PFSK-1 (cell line): ENCODE results near the gene TMEM174.
A peak's percentile ranks its signal among the peaks of the same experiment; 100 is the strongest.

Source experiments
- FOXP2 ChIP-seq: optimal IDR thresholded peaks from 2 replicates; pipeline ENCODE3; 2011; ENCODE audit warnings: borderline replicate concordance, control low read depth, inconsistent platforms; ENCODE audit not compliant: insufficient read depth; ENCODE audit errors: extremely low read length, extremely low read depth
- POLR2AphosphoS5 ChIP-seq: IDR thresholded peaks from 2 replicates; pipeline ENCODE4 v1.6.1; 2012; ENCODE audit warnings: low read depth, mild to moderate bottlenecking, control low read depth, low read length, moderate library complexity
- SIN3A ChIP-seq: IDR thresholded peaks from 2 replicates; pipeline ENCODE4 v1.6.1; 2012; ENCODE audit warnings: mild to moderate bottlenecking, low read length, moderate library complexity, borderline replicate concordance; ENCODE audit not compliant: insufficient read depth
- TAF1 ChIP-seq: IDR thresholded peaks from 2 replicates; pipeline ENCODE4 v1.6.1; 2012; ENCODE audit warnings: low read length, control low read depth, borderline replicate concordance; ENCODE audit not compliant: insufficient read depth
- TF ChIP-seq, protein P1 (sequence below), 2 experiments: IDR thresholded peaks; 2 replicates each; pipeline versions ENCODE4 v1.6.1 to v1.8.0; 2011 to 2012; ENCODE audit warnings: low read depth in 2 of 2, low read length in 2 of 2, control low read depth in 1 of 2, inconsistent platforms in 1 of 2, mild to moderate bottlenecking in 1 of 2, moderate library complexity in 1 of 2; ENCODE audit not compliant: insufficient read depth in 1 of 2

TMEM174 gene

DNA sequence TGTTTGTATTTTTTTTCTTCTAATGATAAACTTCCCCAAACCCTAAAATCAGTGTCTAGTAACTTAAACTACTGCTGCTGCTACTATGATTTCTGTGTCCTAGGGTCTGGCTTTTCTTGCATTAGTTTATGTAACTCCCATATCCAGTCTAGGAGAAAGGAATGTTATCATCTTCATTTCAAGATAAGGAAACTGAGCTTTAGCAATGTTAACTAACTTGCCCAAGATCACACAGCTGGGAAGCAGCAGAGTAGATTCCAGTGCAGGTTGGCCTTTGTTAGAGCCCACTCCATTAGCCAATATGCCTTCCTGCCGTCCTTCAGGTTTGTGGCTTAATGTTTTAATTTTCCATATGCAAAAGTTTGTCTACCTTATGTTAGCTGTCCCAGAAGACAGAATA is 42.2 kb upstream of the TMEM174 start:
- TF ChIP-seq SIN3A (no peak), TAF1 (no peak), POLR2AphosphoS5 (no peak), FOXP2 (no peak)
- TF ChIP-seq, protein P1, sequence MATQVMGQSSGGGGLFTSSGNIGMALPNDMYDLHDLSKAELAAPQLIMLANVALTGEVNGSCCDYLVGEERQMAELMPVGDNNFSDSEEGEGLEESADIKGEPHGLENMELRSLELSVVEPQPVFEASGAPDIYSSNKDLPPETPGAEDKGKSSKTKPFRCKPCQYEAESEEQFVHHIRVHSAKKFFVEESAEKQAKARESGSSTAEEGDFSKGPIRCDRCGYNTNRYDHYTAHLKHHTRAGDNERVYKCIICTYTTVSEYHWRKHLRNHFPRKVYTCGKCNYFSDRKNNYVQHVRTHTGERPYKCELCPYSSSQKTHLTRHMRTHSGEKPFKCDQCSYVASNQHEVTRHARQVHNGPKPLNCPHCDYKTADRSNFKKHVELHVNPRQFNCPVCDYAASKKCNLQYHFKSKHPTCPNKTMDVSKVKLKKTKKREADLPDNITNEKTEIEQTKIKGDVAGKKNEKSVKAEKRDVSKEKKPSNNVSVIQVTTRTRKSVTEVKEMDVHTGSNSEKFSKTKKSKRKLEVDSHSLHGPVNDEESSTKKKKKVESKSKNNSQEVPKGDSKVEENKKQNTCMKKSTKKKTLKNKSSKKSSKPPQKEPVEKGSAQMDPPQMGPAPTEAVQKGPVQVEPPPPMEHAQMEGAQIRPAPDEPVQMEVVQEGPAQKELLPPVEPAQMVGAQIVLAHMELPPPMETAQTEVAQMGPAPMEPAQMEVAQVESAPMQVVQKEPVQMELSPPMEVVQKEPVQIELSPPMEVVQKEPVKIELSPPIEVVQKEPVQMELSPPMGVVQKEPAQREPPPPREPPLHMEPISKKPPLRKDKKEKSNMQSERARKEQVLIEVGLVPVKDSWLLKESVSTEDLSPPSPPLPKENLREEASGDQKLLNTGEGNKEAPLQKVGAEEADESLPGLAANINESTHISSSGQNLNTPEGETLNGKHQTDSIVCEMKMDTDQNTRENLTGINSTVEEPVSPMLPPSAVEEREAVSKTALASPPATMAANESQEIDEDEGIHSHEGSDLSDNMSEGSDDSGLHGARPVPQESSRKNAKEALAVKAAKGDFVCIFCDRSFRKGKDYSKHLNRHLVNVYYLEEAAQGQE (IDR thresholded peaks at IDR 0.05; ENCODE audit: insufficient read depth in 1 of 2, low read depth in 2 of 2, low read length in 2 of 2) = no peak

DNA sequence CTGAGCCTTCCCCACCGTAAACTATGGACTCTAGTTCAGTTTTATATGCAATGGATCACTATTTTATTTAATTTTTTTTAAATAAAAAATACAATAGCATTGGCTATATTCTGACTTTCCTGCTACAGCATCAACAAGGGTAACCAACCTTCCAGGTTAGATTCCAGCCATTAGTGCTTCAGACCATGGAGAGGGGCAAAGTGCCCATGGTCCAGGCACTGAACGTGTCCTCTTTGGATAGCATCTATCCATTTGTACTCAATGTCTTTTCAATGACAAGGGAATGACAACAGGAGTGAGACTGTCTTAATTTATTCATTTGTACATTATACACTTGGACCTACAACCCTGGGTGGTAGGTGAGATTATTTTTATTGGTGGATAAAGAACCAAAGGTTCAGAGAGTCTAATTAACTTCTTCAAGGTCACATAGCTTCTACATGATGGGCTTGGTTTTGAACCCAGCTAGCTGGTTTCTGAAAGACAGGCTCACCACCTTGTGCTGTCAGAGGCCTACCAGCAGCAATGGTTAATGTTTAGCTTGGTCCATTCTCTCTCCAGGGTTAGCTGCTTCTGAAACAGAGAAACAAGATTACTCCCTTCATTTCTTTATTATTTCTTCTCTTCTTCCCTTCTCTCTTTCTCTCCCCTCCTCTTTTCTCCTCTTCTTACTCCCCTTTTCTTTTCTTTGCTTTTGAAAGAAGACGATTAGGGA is 41.1 kb upstream of the TMEM174 start:
- TF ChIP-seq SIN3A (no peak), POLR2AphosphoS5 (no peak), FOXP2 (no peak), TAF1 (no peak)
- TF ChIP-seq, protein P1 (IDR thresholded peaks at IDR 0.05; ENCODE audit: insufficient read depth in 1 of 2, low read depth in 2 of 2, low read length in 2 of 2) = 0 out of 4 replicates have a peak, but pooled peaks of 1 of the 2 experiments have one; percentile 25

DNA sequence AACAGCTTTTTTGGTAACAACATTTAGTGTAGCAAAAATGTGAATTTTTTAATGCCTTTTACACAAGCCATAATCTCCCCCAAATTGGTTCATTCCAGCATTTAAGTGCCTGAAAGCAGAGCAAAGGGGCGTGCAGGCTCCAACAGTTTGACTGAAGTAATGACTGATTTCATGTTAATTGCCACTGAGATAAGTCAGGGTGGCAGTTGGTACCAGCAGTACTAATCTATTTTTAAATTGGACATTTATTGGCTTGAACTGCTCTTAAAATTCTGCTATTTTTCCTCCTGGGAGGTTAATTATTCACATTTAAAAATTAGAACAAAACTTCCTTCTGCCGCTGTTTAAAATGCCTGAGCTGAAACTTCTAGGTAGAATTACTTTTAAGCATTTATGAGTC is 40.2 kb upstream of the TMEM174 start:
- TF ChIP-seq SIN3A (no peak), POLR2AphosphoS5 (no peak), FOXP2 (no peak), TAF1 (no peak)
- TF ChIP-seq, protein P1 (IDR thresholded peaks at IDR 0.05; ENCODE audit: insufficient read depth in 1 of 2, low read depth in 2 of 2, low read length in 2 of 2) = no peak

DNA sequence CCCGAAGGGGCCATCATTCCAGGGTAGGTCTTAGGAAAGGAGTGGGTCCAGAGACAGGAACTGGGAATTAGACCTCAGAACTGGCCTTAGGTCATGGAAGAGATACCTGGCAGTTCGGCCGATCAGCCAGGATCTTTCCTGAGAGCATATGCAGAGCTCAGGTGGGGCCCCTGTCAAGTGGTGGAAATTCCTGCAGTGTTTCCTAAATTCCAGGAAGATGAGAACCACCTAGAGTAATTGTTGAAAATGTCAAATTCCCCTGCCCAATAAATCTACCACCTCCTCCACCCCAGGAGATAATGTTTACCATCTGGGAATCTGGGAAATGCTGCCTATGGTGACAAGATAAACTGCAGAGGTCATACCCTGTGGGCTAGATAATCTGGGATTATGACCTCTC is 38.0 kb upstream of the TMEM174 start:
- TF ChIP-seq POLR2AphosphoS5 (no peak), SIN3A (no peak), FOXP2 (no peak), TAF1 (no peak)
- TF ChIP-seq, protein P1 (IDR thresholded peaks at IDR 0.05; ENCODE audit: insufficient read depth in 1 of 2, low read depth in 2 of 2, low read length in 2 of 2) = no peak
